Neural cell (in vitro differentiated cells): Measurements from ENCODE around the gene CRAT. TPM values are rescaled to one million over a fixed set of nuclear protein-coding genes. Genes with fewer than 3 reads are reported as not detected.

Source experiments
- H2AFZ ChIP-seq: fragments of 200-600, 300-800 bp; sonication (generic), shearing (Covaris generic); 2 replicates; pipeline ENCODE4 v1.6.0; 2014; ENCODE audit warnings: low read depth, mild to moderate bottlenecking, antibody characterized with exemption, low read length, moderate library complexity
- H3F3A ChIP-seq: fragments of 200-600 bp; shearing (Covaris generic); 2 replicates; pipeline ENCODE4 v1.6.1; 2016; ENCODE audit warnings: mild to moderate bottlenecking, moderate library complexity, mixed read lengths, antibody characterized with exemption, low read length; ENCODE audit not compliant: insufficient read depth, poor library complexity, severe bottlenecking
- H3K27ac ChIP-seq: fragments of 200-600, 300-800 bp; sonication (generic), shearing (Covaris generic); 2 replicates; pipeline ENCODE4 v1.5.1; 2014; ENCODE audit warnings: mild to moderate bottlenecking, low read length, moderate library complexity
- H3K27me3 ChIP-seq: fragments of 300-800, 200-600 bp; sonication (generic), shearing (Covaris generic); 2 replicates; pipeline ENCODE4 v1.6.0; 2014; ENCODE audit warnings: mild to moderate bottlenecking, low read depth, low read length, moderate library complexity; ENCODE audit not compliant: insufficient read depth
- H3K36me3 ChIP-seq: fragments of 300-800, 200-600 bp; sonication (generic), shearing (Covaris generic); 2 replicates; pipeline ENCODE4 v1.5.1; 2014; ENCODE audit warnings: mild to moderate bottlenecking, antibody characterized with exemption, low read length, moderate library complexity; ENCODE audit not compliant: insufficient read depth
- H3K4me2 ChIP-seq: fragments of 300-800, 200-600 bp; sonication (generic), shearing (Covaris generic); 2 replicates; pipeline ENCODE4 v1.6.0; 2014; ENCODE audit warnings: mild to moderate bottlenecking, low read length
- H3K4me3 ChIP-seq: fragments of 300-800, 200-600 bp; sonication (generic), shearing (Covaris generic); 2 replicates; pipeline ENCODE4 v1.5.1; 2014; ENCODE audit warnings: mild to moderate bottlenecking, low read length, moderate library complexity
- H3K79me2 ChIP-seq: fragments of 200-600 bp; shearing (Covaris generic); replicated peaks from 2 replicates; pipeline ENCODE4 v1.6.0; 2014; ENCODE audit warnings: mild to moderate bottlenecking, low read length, moderate library complexity; ENCODE audit not compliant: insufficient read depth
- H3K9ac ChIP-seq: fragments of 300-800, 200-600 bp; sonication (generic), shearing (Covaris generic); 2 replicates; pipeline ENCODE4 v1.6.1; 2016; ENCODE audit warnings: mild to moderate bottlenecking, low read length, mixed read lengths
- H3K9me2 ChIP-seq: fragments of 200-600 bp; shearing (Covaris generic); 2 replicates; pipeline ENCODE4 v1.6.1; 2016; ENCODE audit warnings: mild to moderate bottlenecking, low read length, mixed read lengths; ENCODE audit not compliant: insufficient read depth
- H3K9me3 ChIP-seq: fragments of 200-600, 300-800 bp; sonication (generic), shearing (Covaris generic); 2 replicates; pipeline ENCODE4 v1.6.1; 2016; ENCODE audit warnings: mild to moderate bottlenecking, mixed run types, low read length, moderate library complexity, mixed read lengths
- H4K20me1 ChIP-seq: fragments of 200-600 bp; shearing (Covaris generic); 2 replicates; pipeline ENCODE4 v1.6.1; 2016; ENCODE audit warnings: mild to moderate bottlenecking, mixed run types; ENCODE audit not compliant: insufficient read depth
- EP300 ChIP-seq: fragments of 450-650 bp; conservative IDR thresholded peaks from 2 replicates; pipeline ENCODE4 v1.6.1; 2014; ENCODE audit warnings: antibody characterized with exemption, mild to moderate bottlenecking, moderate library complexity; ENCODE audit not compliant: poor library complexity, severe bottlenecking
- EZH2 ChIP-seq: fragments of 200-600, 300-800 bp; shearing (Covaris generic), sonication (generic); IDR thresholded peaks from 2 replicates; pipeline ENCODE4 v1.6.1; 2014; ENCODE audit warnings: antibody characterized with exemption, low read length, borderline replicate concordance, mild to moderate bottlenecking; ENCODE audit not compliant: insufficient read depth, poor library complexity, severe bottlenecking
- MXI1 ChIP-seq: fragments of 450-650 bp; conservative IDR thresholded peaks from 2 replicates; pipeline ENCODE4 v1.6.1; 2014; ENCODE audit warnings: antibody characterized with exemption, mild to moderate bottlenecking; ENCODE audit not compliant: poor library complexity, severe bottlenecking
- POLR2AphosphoS5 ChIP-seq: IDR thresholded peaks from 2 replicates; pipeline ENCODE4 v1.6.1; 2012
- RAD21 ChIP-seq: fragments of 450-650 bp; conservative IDR thresholded peaks from 2 replicates; pipeline ENCODE4 v1.6.1; 2014; ENCODE audit warnings: antibody characterized with exemption, mild to moderate bottlenecking, moderate library complexity
- SMC3 ChIP-seq: fragments of 450-650 bp; conservative IDR thresholded peaks from 2 replicates; pipeline ENCODE4 v1.6.1; 2014; ENCODE audit warnings: antibody characterized with exemption, mild to moderate bottlenecking, moderate library complexity; ENCODE audit not compliant: poor library complexity
- TAF1 ChIP-seq: IDR thresholded peaks from 2 replicates; pipeline ENCODE4 v1.6.1; 2012; ENCODE audit warnings: low read depth
- polyA plus RNA-seq: library from polyadenylated mRNA; depleted of rRNA; stranded (reverse); fragments of >200 nt; gene quantifications from 2 replicates; pipeline ENCODE4 v1.2.3, GENCODE V29; 2014
- TF ChIP-seq, protein P1 (sequence below): fragments of 450-650 bp; IDR thresholded peaks from 2 replicates; pipeline ENCODE4 v1.5.1; 2014; ENCODE audit warnings: antibody characterized with exemption, mild to moderate bottlenecking, moderate library complexity; ENCODE audit not compliant: poor library complexity, severe bottlenecking
- TF ChIP-seq, protein P2 (sequence below): IDR thresholded peaks from 2 replicates; pipeline ENCODE4 v1.6.1; 2012; ENCODE audit warnings: borderline replicate concordance

The CRAT gene
- polyA plus RNA-seq, 1 donor from 2014 or later = 14.3 TPM

- H3K9ac ChIP-seq = no peak overlapping the region
- no peak overlapping the region for H3K27ac ChIP-seq
- H3K4me3 ChIP-seq = no peak overlapping the region
- no peaks in the 10 kb centered on the region for H3F3A ChIP-seq
- H3K79me2 ChIP-seq = no peaks in the 10 kb centered on the region
- H4K20me1 ChIP-seq = no peaks in the 10 kb centered on the region
- no peaks in the 10 kb centered on the region for H3K9me2 ChIP-seq
- H2AFZ ChIP-seq = no peak overlapping the region
- TF ChIP-seq TAF1 (no peak), EP300 (no peak), RAD21 (no peak), MXI1 (no peak)
- TF ChIP-seq, protein P1, sequence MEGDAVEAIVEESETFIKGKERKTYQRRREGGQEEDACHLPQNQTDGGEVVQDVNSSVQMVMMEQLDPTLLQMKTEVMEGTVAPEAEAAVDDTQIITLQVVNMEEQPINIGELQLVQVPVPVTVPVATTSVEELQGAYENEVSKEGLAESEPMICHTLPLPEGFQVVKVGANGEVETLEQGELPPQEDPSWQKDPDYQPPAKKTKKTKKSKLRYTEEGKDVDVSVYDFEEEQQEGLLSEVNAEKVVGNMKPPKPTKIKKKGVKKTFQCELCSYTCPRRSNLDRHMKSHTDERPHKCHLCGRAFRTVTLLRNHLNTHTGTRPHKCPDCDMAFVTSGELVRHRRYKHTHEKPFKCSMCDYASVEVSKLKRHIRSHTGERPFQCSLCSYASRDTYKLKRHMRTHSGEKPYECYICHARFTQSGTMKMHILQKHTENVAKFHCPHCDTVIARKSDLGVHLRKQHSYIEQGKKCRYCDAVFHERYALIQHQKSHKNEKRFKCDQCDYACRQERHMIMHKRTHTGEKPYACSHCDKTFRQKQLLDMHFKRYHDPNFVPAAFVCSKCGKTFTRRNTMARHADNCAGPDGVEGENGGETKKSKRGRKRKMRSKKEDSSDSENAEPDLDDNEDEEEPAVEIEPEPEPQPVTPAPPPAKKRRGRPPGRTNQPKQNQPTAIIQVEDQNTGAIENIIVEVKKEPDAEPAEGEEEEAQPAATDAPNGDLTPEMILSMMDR = no peak
- no peak overlapping the region for H3K4me2 ChIP-seq
- no peaks in the 10 kb centered on the region for H3K27me3 ChIP-seq
- H3K9me3 ChIP-seq = no peaks in the 10 kb centered on the region
- H3K36me3 ChIP-seq = no peaks in the 10 kb centered on the region
These were observed 12.8 kb downstream of the CRAT start for GRCh38 chr9:129097671-129098306.

- Histone ChIP-seq H3K9me2 (no peaks in the 10 kb centered on the region), H3K36me3 (no peaks in the 10 kb centered on the region), H3K9ac (no peak overlapping the region), H3K9me3 (no peaks in the 10 kb centered on the region), H3K4me3 (no peak overlapping the region), H3F3A (no peaks in the 10 kb centered on the region), H2AFZ (no peak overlapping the region), H3K27ac (no peak overlapping the region), H3K4me2 (no peak overlapping the region), H3K79me2 (no peaks in the 10 kb centered on the region), H3K27me3 (no peaks in the 10 kb centered on the region), H4K20me1 (no peaks in the 10 kb centered on the region)
- TF ChIP-seq TAF1 (no peak), RAD21 (no peak), MXI1 (no peak), SMC3 (no peak), POLR2AphosphoS5 (no peak), EP300 (no peak), EZH2 (no peak)
- TF ChIP-seq, protein P2, sequence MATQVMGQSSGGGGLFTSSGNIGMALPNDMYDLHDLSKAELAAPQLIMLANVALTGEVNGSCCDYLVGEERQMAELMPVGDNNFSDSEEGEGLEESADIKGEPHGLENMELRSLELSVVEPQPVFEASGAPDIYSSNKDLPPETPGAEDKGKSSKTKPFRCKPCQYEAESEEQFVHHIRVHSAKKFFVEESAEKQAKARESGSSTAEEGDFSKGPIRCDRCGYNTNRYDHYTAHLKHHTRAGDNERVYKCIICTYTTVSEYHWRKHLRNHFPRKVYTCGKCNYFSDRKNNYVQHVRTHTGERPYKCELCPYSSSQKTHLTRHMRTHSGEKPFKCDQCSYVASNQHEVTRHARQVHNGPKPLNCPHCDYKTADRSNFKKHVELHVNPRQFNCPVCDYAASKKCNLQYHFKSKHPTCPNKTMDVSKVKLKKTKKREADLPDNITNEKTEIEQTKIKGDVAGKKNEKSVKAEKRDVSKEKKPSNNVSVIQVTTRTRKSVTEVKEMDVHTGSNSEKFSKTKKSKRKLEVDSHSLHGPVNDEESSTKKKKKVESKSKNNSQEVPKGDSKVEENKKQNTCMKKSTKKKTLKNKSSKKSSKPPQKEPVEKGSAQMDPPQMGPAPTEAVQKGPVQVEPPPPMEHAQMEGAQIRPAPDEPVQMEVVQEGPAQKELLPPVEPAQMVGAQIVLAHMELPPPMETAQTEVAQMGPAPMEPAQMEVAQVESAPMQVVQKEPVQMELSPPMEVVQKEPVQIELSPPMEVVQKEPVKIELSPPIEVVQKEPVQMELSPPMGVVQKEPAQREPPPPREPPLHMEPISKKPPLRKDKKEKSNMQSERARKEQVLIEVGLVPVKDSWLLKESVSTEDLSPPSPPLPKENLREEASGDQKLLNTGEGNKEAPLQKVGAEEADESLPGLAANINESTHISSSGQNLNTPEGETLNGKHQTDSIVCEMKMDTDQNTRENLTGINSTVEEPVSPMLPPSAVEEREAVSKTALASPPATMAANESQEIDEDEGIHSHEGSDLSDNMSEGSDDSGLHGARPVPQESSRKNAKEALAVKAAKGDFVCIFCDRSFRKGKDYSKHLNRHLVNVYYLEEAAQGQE = no peak
- TF ChIP-seq, protein P1 = no peak
These were observed 14.7 kb downstream of the CRAT start for GRCh38 chr9:129095908-129096307.
